GM12878 (cell line): Measurements from ENCODE around the gene SORBS1. TPM values are rescaled to one million over a fixed set of nuclear protein-coding genes. Genes with fewer than 3 reads are reported as not detected.

Experiments
- ATAC-seq: fragments of 200-7000 bp; cut with Tn5 transposase; 3 replicates; pipeline ENCODE4 v1.9.1; 2020; ENCODE audit warnings: mild to moderate bottlenecking, moderate library complexity
- BruUV-seq: library from RNA; stranded (reverse); fragments of 400-500 nt; replicated peaks from 2 replicates; lab custom pipeline; 2021; lab: Mats Ljungman, UMichigan
- CTCF ChIA-PET: fragments of 300-600 bp; sonication (Branson Sonifier 250); formaldehyde crosslinking; extraction: SDS; loops from one replicate; lab custom pipeline; 2021; ENCODE audit warnings: inconsistent platforms; lab: Yijun Ruan, JAX
- POLR2A ChIA-PET: fragments of 350-600 bp; formaldehyde crosslinking; extraction: SDS; loops from one replicate; lab custom pipeline; 2021; ENCODE audit warnings: inconsistent platforms; lab: Charles Lee
- RAD21 ChIA-PET: fragments of 300-600 bp; sonication (Branson Sonifier 250); formaldehyde crosslinking; loops from one replicate; lab custom pipeline; 2023; ENCODE audit warnings: antibody characterized with exemption; ENCODE audit not compliant: unreplicated experiment; lab: Charles Lee
- SMC1A ChIA-PET: fragments of 300-600 bp; sonication (Branson Sonifier 250); formaldehyde crosslinking; loops from one replicate; lab custom pipeline; 2023; ENCODE audit not compliant: unreplicated experiment, uncharacterized antibody; lab: Charles Lee
- DNase-seq: peaks from one replicate; pipeline ENCODE4 v3.0.0-alpha.2; 2011; ENCODE audit warnings: low read depth, low spot score
- FAIRE-seq: peaks from 3 replicates; lab custom pipeline; 2011; peaks lifted over from hg19 to GRCh38; lab: Jason Lieb, UNC
- H2AFZ ChIP-seq: 2 replicates; pipeline ENCODE4 v1.6.0; 2011; ENCODE audit warnings: low read depth, low read length, control low read depth; ENCODE audit not compliant: control insufficient read depth
- H3K27ac ChIP-seq: 2 replicates; pipeline ENCODE4 v1.5.1; 2011; ENCODE audit warnings: control low read depth; ENCODE audit not compliant: control insufficient read depth, insufficient read depth
- H3K27me3 ChIP-seq, 2 experiments: replicated peaks in 1 of 2; 2 replicates each; pipeline versions ENCODE4 v1.6.0 to v1.6.1; 2011; ENCODE audit warnings: low read length in 1 of 2; ENCODE audit not compliant: control insufficient read depth in 2 of 2, insufficient read depth in 2 of 2
- H3K36me3 ChIP-seq, 2 experiments: 2 replicates each; pipeline ENCODE4 v1.5.1; 2011; ENCODE audit warnings: low read length in 1 of 2; ENCODE audit not compliant: control insufficient read depth in 2 of 2, insufficient read depth in 2 of 2
- H3K4me1 ChIP-seq: 2 replicates; pipeline ENCODE4 v1.6.1; 2011; ENCODE audit warnings: mild to moderate bottlenecking, low read length, moderate library complexity, mixed read lengths; ENCODE audit not compliant: control insufficient read depth, insufficient read depth
- H3K4me2 ChIP-seq: 2 replicates; pipeline ENCODE4 v1.6.0; 2011; ENCODE audit warnings: control low read depth; ENCODE audit not compliant: control insufficient read depth, insufficient read depth
- H3K4me3 ChIP-seq: fragments of 200-600 bp; sonication (generic); 2 replicates; pipeline ENCODE4 v1.5.1; 2016
- H3K79me2 ChIP-seq: 2 replicates; pipeline ENCODE4 v1.6.0; 2011; ENCODE audit warnings: low read length; ENCODE audit not compliant: control insufficient read depth, insufficient read depth
- H3K9ac ChIP-seq: 2 replicates; pipeline ENCODE4 v1.8.0; 2011; ENCODE audit warnings: low read length, control low read depth, mixed read lengths; ENCODE audit not compliant: control insufficient read depth, insufficient read depth
- H3K9me3 ChIP-seq: replicated peaks from 3 replicates; pipeline ENCODE4 v1.5.1; 2011; ENCODE audit warnings: mild to moderate bottlenecking, low read length; ENCODE audit not compliant: control insufficient read depth, insufficient read depth
- H4K20me1 ChIP-seq: 2 replicates; pipeline ENCODE4 v1.6.0; 2011; ENCODE audit not compliant: control insufficient read depth, insufficient read depth
- CHD4 ChIP-seq: fragments of 200-600 bp; sonication (generic); IDR thresholded peaks from 2 replicates; pipeline ENCODE4 v1.6.1; 2016; ENCODE audit warnings: mild to moderate bottlenecking
- ESRRA ChIP-seq: IDR thresholded peaks from 2 replicates; pipeline ENCODE4 v1.6.1; 2012; ENCODE audit warnings: mild to moderate bottlenecking, low read length, improper control_type of control experiment
- GABPA ChIP-seq: IDR thresholded peaks from 2 replicates; pipeline ENCODE4 v1.6.1; 2014; ENCODE audit warnings: antibody characterized with exemption, low read depth, mild to moderate bottlenecking, inconsistent platforms
- GATAD2B ChIP-seq: fragments of 450-650 bp; conservative IDR thresholded peaks from 2 replicates; pipeline ENCODE4 v1.6.1; 2017; ENCODE audit warnings: low read depth, mild to moderate bottlenecking, moderate library complexity
- IKZF1 ChIP-seq: fragments of 450-650 bp; conservative IDR thresholded peaks from 2 replicates; pipeline ENCODE4 v1.6.1; 2017; ENCODE audit warnings: antibody characterized with exemption, mild to moderate bottlenecking
- IRF4 ChIP-seq: IDR thresholded peaks from 2 replicates; pipeline ENCODE4 v1.6.1; 2011; ENCODE audit warnings: low read depth, low read length
- MEF2A ChIP-seq: IDR thresholded peaks from 2 replicates; pipeline ENCODE4 v1.6.1; 2011; ENCODE audit warnings: low read depth, mild to moderate bottlenecking, low read length, moderate library complexity; ENCODE audit not compliant: insufficient read depth
- MYB ChIP-seq: fragments of 150-350 bp; IDR thresholded peaks from 2 replicates; pipeline ENCODE4 v1.6.1; 2014; ENCODE audit warnings: mild to moderate bottlenecking, low read depth, low read length, borderline replicate concordance
- POLR2AphosphoS5 ChIP-seq: IDR thresholded peaks from 2 replicates; pipeline ENCODE4 v1.6.1; 2011; ENCODE audit warnings: mild to moderate bottlenecking, low read length, inconsistent platforms
- STAT1 ChIP-seq: fragments of 450-650 bp; conservative IDR thresholded peaks from 2 replicates; pipeline ENCODE4 v1.6.1; 2014; ENCODE audit warnings: antibody characterized with exemption, mild to moderate bottlenecking
- WRNIP1 ChIP-seq: IDR thresholded peaks from 2 replicates; pipeline ENCODE4 v1.6.1; 2011; ENCODE audit warnings: low read depth, low read length, improper control_type of control experiment, borderline replicate concordance
- YBX1 ChIP-seq: fragments of 450-650 bp; IDR thresholded peaks from 2 replicates; pipeline ENCODE4 v1.6.1; 2016; ENCODE audit warnings: antibody characterized with exemption
- WGBS: methylation state at CpG from one replicate; pipeline ENCODE4 v1.1.6; 2016; ENCODE audit warnings: low lambda C conversion rate; ENCODE audit not compliant: insufficient replicate concordance, insufficient coverage; ENCODE audit errors: missing lambda C conversion rate; 5-methylcytosine and 5-hydroxymethylcytosine counted together
- in situ Hi-C: fragments of 300-500 bp; cut with MboI; formaldehyde crosslinking; loops from 9 replicates; pipeline ENCODE4 v1.14.3; 2018; ENCODE audit warnings: mixed read lengths
- intact Hi-C: fragments of 100-400 bp; cut with micrococcal nuclease; formaldehyde crosslinking; loops from one replicate; pipeline ENCODE4 v1.14.2; 2022; ENCODE audit not compliant: unreplicated experiment
- polyA plus RNA-seq, 11 experiments: library from polyadenylated mRNA; depleted of rRNA in 4 of 11; unstranded in 6 of 11; stranded (reverse) in 5 of 11; fragments of >200 nt; fragmentation: Nextera tagmentation in 4 of 11; fragmentation: Illumina TruSeq in 1 of 11; extraction: Ambion mirVana in 4 of 11; extraction: Trizol in 1 of 11; gene quantifications; 1 replicate in 1 of 11; 2 replicates in 10 of 11; pipeline versions ENCODE4 v1.2.1 to v1.2.3, GENCODE V29; 2011 to 2016; ENCODE audit warnings: inconsistent platforms in 2 of 11, missing spikeins in 2 of 11, low read depth in 1 of 11
- total RNA-seq, 4 experiments: library from RNA; depleted of rRNA in 3 of 4; stranded (reverse); fragments of >200 nt in 3 of 4; fragmentation: Illumina TruSeq in 1 of 4; extraction: Trizol in 1 of 4; gene quantifications; 2 replicates each; pipeline versions ENCODE4 v1.2.1 to v1.2.3, GENCODE V29; 2013 to 2021

The SORBS1 gene
- total and polyA plus RNA-seq, 10 of the 15 experiments (the other 5 are each of a cell fraction or from before 2014, with no cell fraction given): 0.13 to 0.75 (median 0.39) TPM

DNA sequence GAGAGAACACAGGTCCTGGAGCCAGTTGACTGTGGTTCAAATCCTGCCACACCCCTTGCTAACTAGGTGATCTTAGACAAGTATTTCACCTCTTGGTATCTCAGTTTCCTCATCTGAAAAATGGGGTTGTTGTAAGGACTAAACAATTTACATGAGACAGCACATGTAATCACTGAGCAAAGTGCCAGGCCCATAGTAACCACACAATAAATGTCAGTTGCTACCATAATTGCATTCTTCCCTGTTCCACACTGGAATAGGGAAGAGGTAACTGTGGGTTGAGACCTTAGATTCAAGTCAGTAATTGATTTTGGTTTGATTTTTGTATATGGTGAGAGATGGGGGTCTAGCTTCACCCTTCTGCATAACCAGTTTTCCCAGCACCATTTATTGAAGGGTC is 179.0 kb downstream of the SORBS1 start (continued):
- TF ChIP-seq YBX1 (no peak), STAT1 (no peak), CHD4 (no peak), GABPA (no peak), IRF4 (no peak), GATAD2B (no peak)

DNA sequence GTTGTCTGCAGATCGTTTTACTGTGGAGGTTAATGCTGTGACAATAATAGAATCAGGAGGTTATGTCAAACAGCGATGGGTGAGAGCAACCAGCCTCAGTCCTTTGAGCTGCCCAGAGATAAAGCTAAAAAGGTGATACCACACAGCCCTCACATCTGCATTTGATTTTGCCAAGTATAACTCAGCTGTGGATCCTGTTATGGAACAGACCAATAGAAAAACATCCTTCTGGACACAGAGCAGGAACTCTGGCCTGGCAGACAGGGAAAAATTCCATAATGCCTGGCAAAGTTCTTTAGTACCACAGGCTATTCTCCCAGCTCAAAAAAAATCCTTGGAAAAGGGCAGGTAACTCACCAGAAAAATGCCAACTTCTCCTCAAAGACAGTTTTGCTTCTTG is 183.2 kb downstream of the SORBS1 start:
- WGBS: 50% methylated on average over 2 of the region's 2 CpGs
- no peak for DNase-seq
- intact Hi-C loops (no loop called here), in situ Hi-C loops (no loop called here)
- CTCF ChIA-PET: interaction anchor here (0.7 to 9.7 kb wide), 8 partner anchors 10 to 224 kb away, joined by 3 to 204 read pairs (median 113); no protein-coding TSS in a partner anchor
- ATAC-seq: no peak
- no peak for FAIRE-seq
- H3K79me2 ChIP-seq: no peaks in the 10 kb centered on the region
- H2AFZ ChIP-seq: no peak overlapping the region
- H3K36me3 ChIP-seq: no peaks in the 10 kb centered on the region
- no peaks in the 10 kb centered on the region for H3K9me3 ChIP-seq
- H3K4me1 ChIP-seq: peaks cover 16% of the 10 kb centered on the region
- POLR2A ChIA-PET: interaction anchor here (1.0 to 1.9 kb wide), 3 partner anchors 8 to 13 kb away, joined by 3 to 13 read pairs (median 7); no protein-coding TSS in a partner anchor
- no peaks in the 10 kb centered on the region for H3K27me3 ChIP-seq
- H4K20me1 ChIP-seq: no peaks in the 10 kb centered on the region
- BruUV-seq: no TSS peak
- SMC1A ChIA-PET: interaction anchor here (1.0 to 7.8 kb wide), 9 partner anchors 12 to 132 kb away, joined by 3 to 153 read pairs (median 39); no protein-coding TSS in a partner anchor
- H3K9ac ChIP-seq: no peak overlapping the region
- RAD21 ChIA-PET: interaction anchor here (0.7 to 7.3 kb wide), 9 partner anchors 9 to 224 kb away, joined by 3 to 84 read pairs (median 24); no protein-coding TSS in a partner anchor
- no peak overlapping the region for H3K27ac ChIP-seq
- TF ChIP-seq WRNIP1 (no peak), ESRRA (no peak), MEF2A (no peak), MYB (no peak), IKZF1 (no peak), POLR2AphosphoS5 (no peak)
- no peak overlapping the region for H3K4me2 ChIP-seq
- no peak overlapping the region for H3K4me3 ChIP-seq
